SK-N-SH (cell line): ENCODE measurements around the gene DICER1. TPM values are rescaled to one million over a fixed set of nuclear protein-coding genes. Genes with fewer than 3 reads are reported as not detected.

Source experiments
- CTCF ChIA-PET: fragments of 300-600, 350-600 bp; formaldehyde crosslinking; extraction: SDS; loops from one replicate; lab custom pipeline; 2021; lab: Yijun Ruan, JAX
- POLR2A ChIA-PET: fragments of 350-600 bp; sonication (Branson Sonifier 250); formaldehyde crosslinking; extraction: SDS; loops from one replicate; lab custom pipeline; 2020; ENCODE audit warnings: antibody characterized with exemption, inconsistent platforms; lab: Yijun Ruan, JAX
- DNase-seq: peaks from one replicate; pipeline ENCODE4 v3.0.0; 2012
- H2AFZ ChIP-seq: fragments of 200-600 bp; sonication (generic); 2 replicates; pipeline ENCODE4 v1.8.1; 2016; ENCODE audit warnings: antibody characterized with exemption, mild to moderate bottlenecking, low read depth
- H3F3A ChIP-seq: fragments of 200-600 bp; sonication (generic); replicated peaks from 2 replicates; pipeline ENCODE3; 2016; ENCODE audit warnings: antibody characterized with exemption, mild to moderate bottlenecking; ENCODE audit not compliant: insufficient read depth
- H3K27ac ChIP-seq, 2 experiments: fragments of 200-500 bp in 1 of 2; fragments of 200-600 bp in 1 of 2; sonication (Bioruptor generic) in 1 of 2; sonication (generic), shearing (Covaris generic) in 1 of 2; 2 replicates each; pipeline versions ENCODE4 v1.5.1 to v1.6.1; 2014 to 2016; ENCODE audit warnings: low read depth in 2 of 2, inconsistent platforms in 1 of 2, low read length in 1 of 2, mild to moderate bottlenecking in 1 of 2, mixed read lengths in 1 of 2
- H3K27me3 ChIP-seq: fragments of 200-600 bp; sonication (generic), shearing (Covaris generic); 2 replicates; pipeline ENCODE4 v1.6.1; 2016; ENCODE audit warnings: mixed run types; ENCODE audit not compliant: insufficient read depth
- H3K36me3 ChIP-seq, 2 experiments: fragments of 200-500 bp in 1 of 2; fragments of 200-600 bp in 1 of 2; sonication (Bioruptor generic) in 1 of 2; sonication (generic) in 1 of 2; replicated peaks in 1 of 2; 2 replicates each; pipeline versions ENCODE3 to v1.5.1; 2014 to 2016; ENCODE audit warnings: low read length in 1 of 2, mild to moderate bottlenecking in 1 of 2; ENCODE audit not compliant: insufficient read depth in 2 of 2, control insufficient read depth in 1 of 2
- H3K4me1 ChIP-seq, 2 experiments: fragments of 200-500 bp in 1 of 2; fragments of 200-600 bp in 1 of 2; sonication (Bioruptor generic) in 1 of 2; sonication (generic), shearing (Covaris generic) in 1 of 2; 2 replicates each; pipeline versions ENCODE4 v1.5.1 to v1.6.1; 2014 to 2016; ENCODE audit warnings: low read depth in 1 of 2, low read length in 1 of 2, mixed run types in 1 of 2; ENCODE audit not compliant: insufficient read depth in 2 of 2, control insufficient read depth in 1 of 2
- H3K4me2 ChIP-seq: fragments of 200-600 bp; sonication (generic), shearing (Covaris generic); 2 replicates; pipeline ENCODE4 v1.6.1; 2017; ENCODE audit warnings: mixed run types
- H3K4me3 ChIP-seq, 2 experiments: fragments of 200-500 bp in 1 of 2; fragments of 200-600 bp in 1 of 2; sonication (Bioruptor generic) in 1 of 2; sonication (generic), shearing (Covaris generic) in 1 of 2; 2 replicates each; pipeline versions ENCODE4 v1.5.1 to v1.8.1; 2014 to 2016; ENCODE audit warnings: low read depth in 2 of 2, inconsistent platforms in 1 of 2, low read length in 1 of 2, mild to moderate bottlenecking in 1 of 2, mixed read lengths in 1 of 2, moderate library complexity in 1 of 2
- H3K79me2 ChIP-seq: fragments of 200-600 bp; sonication (generic); 2 replicates; pipeline ENCODE4 v1.8.1; 2017; ENCODE audit warnings: mild to moderate bottlenecking; ENCODE audit not compliant: insufficient read depth
- H3K9ac ChIP-seq: fragments of 200-600 bp; sonication (generic); 2 replicates; pipeline ENCODE4 v1.6.1; 2017; ENCODE audit warnings: mixed run types
- H3K9me2 ChIP-seq: fragments of 200-600 bp; sonication (generic); 2 replicates; pipeline ENCODE4 v1.6.1; 2017; ENCODE audit warnings: mixed run types
- H3K9me3 ChIP-seq: fragments of 200-600 bp; sonication (generic); 2 replicates; pipeline ENCODE4 v1.6.1; 2017; ENCODE audit warnings: mixed run types, mild to moderate bottlenecking, moderate library complexity
- H4K20me1 ChIP-seq: fragments of 200-600 bp; sonication (generic); 2 replicates; pipeline ENCODE4 v1.6.1; 2017; ENCODE audit warnings: mild to moderate bottlenecking, mixed run types; ENCODE audit not compliant: insufficient read depth
- CTCF ChIP-seq: fragments of 200-600 bp; sonication (generic); IDR thresholded peaks from 2 replicates; pipeline ENCODE4 v1.6.1; 2017; ENCODE audit warnings: antibody characterized with exemption, mild to moderate bottlenecking, moderate library complexity
- EP300 ChIP-seq, 2 experiments: IDR thresholded peaks; 2 replicates each; pipeline versions ENCODE4 v1.4.0 to v1.6.1; 2012; ENCODE audit warnings: borderline replicate concordance in 1 of 2, low read depth in 1 of 2, low read length in 1 of 2
- EZH2phosphoT487 ChIP-seq: fragments of 200-600 bp; sonication (generic); IDR thresholded peaks from 2 replicates; pipeline ENCODE4 v1.6.1; 2017; ENCODE audit warnings: low read depth, mixed run types, mild to moderate bottlenecking, antibody characterized with exemption, moderate library complexity, borderline replicate concordance
- FOXJ3 ChIP-seq: sonication (generic); formaldehyde crosslinking; IDR thresholded peaks from 2 replicates; pipeline ENCODE4 v1.5.1; 2020; ENCODE audit warnings: mild to moderate bottlenecking, missing genetic modification reagents
- FOXM1 ChIP-seq: IDR thresholded peaks from 2 replicates; pipeline ENCODE4 v1.4.0; 2012; ENCODE audit warnings: low read depth, mild to moderate bottlenecking
- IRF3 ChIP-seq: fragments of 150-350 bp; IDR thresholded peaks from 2 replicates; pipeline ENCODE4 v1.6.1; 2016; ENCODE audit warnings: mild to moderate bottlenecking, low read depth, low read length
- MXI1 ChIP-seq: IDR thresholded peaks from 2 replicates; pipeline ENCODE4 v1.6.1; 2012; ENCODE audit warnings: mild to moderate bottlenecking, low read depth, low read length, improper control_type of control experiment
- NFIC ChIP-seq: IDR thresholded peaks from 2 replicates; pipeline ENCODE4 v1.4.0; 2012; ENCODE audit warnings: borderline replicate concordance
- NRF1 ChIP-seq: IDR thresholded peaks from 2 replicates; pipeline ENCODE4 v1.6.1; 2012; ENCODE audit warnings: low read depth, mild to moderate bottlenecking, low read length
- RAD21 ChIP-seq: IDR thresholded peaks from 2 replicates; pipeline ENCODE4 v1.6.1; 2012; ENCODE audit warnings: mild to moderate bottlenecking, low read length
- RCOR1 ChIP-seq: fragments of 150-350 bp; IDR thresholded peaks from 2 replicates; pipeline ENCODE4 v1.6.1; 2017; ENCODE audit warnings: antibody characterized with exemption, low read length
- RXRA ChIP-seq: IDR thresholded peaks from 2 replicates; pipeline ENCODE4 v1.4.0; 2012; ENCODE audit warnings: low read depth, mild to moderate bottlenecking, borderline replicate concordance
- SIN3A ChIP-seq: IDR thresholded peaks from 2 replicates; pipeline ENCODE4 v1.6.1; 2012; ENCODE audit warnings: low read depth, mild to moderate bottlenecking, low read length, moderate library complexity, borderline replicate concordance
- TCF12 ChIP-seq: IDR thresholded peaks from 2 replicates; pipeline ENCODE4 v1.4.0; 2012
- TEAD4 ChIP-seq: IDR thresholded peaks from 2 replicates; pipeline ENCODE4 v1.4.0; 2012; ENCODE audit warnings: mild to moderate bottlenecking, borderline replicate concordance; ENCODE audit not compliant: insufficient read depth
- USF2 ChIP-seq: fragments of 150-350 bp; IDR thresholded peaks from 2 replicates; pipeline ENCODE4 v1.6.1; 2017; ENCODE audit warnings: antibody characterized with exemption, low read length, low read depth, borderline replicate concordance
- WGBS: methylation state at CpG from one replicate; pipeline ENCODE4 v1.1.6; 2017; ENCODE audit warnings: low lambda C conversion rate; 5-methylcytosine and 5-hydroxymethylcytosine counted together
- polyA plus RNA-seq, 3 experiments: library from polyadenylated mRNA; depleted of rRNA; stranded (reverse); fragments of >200 nt; gene quantifications; 2 replicates each; pipeline ENCODE4 v1.2.3, GENCODE V29; 2012

DICER1 gene
- polyA plus RNA-seq, 1 of the 3 experiments (the other 2 are of a cell fraction) = 4.7 TPM

- Histone ChIP-seq H3K4me3 (peak overlapping the region; percentile 78 to 87), H2AFZ (no peak overlapping the region; the same call in 1 of the 2 replicates), H3K4me1 (peaks cover 7 to 14% of the 10 kb centered on the region in 2 experiments; a peak in 3 of 4 replicates), H3K4me2 (peak overlapping the region; percentile 98; the same call in 1 of the 2 replicates), H3K27me3 (no peaks in the 10 kb centered on the region), H3K9me3 (no peaks in the 10 kb centered on the region), H3K36me3 (peaks cover 2 to 5% of the 10 kb centered on the region in 2 experiments), H3F3A (no peaks in the 10 kb centered on the region), H3K9me2 (no peaks in the 10 kb centered on the region), H4K20me1 (peaks cover 31% of the 10 kb centered on the region), H3K27ac (peak overlapping the region; percentile 74 to 81), H3K79me2 (peaks cover 55% of the 10 kb centered on the region), H3K9ac (peak overlapping the region; percentile 88)
- DNase-seq = no peak
- TF ChIP-seq RXRA (no peak), EP300 (IDR thresholded peaks at IDR 0.05; ENCODE audit: borderline replicate concordance in 1 of 2, low read depth in 1 of 2, low read length in 1 of 2) (no peak), RAD21 (no peak), SIN3A (no peak), USF2 (no peak), MXI1 (no peak; the same call in 1 of the 2 replicates), IRF3 (no peak), FOXM1 (no peak), NRF1 (no peak), NFIC (no peak), EZH2phosphoT487 (no peak), FOXJ3 (no peak), CTCF (no peak), TEAD4 (no peak), RCOR1 (no peak), TCF12 (no peak)
- 0% methylated on average over 1 of the region's 50 CpGs for whole genome bisulfite sequencing
- ChIA-PET POLR2A (no interaction called here), CTCF (interaction anchor here (1.3 kb wide), 1 partner anchor 467 kb away, joined by 4 read pairs; no protein-coding TSS in a partner anchor)
Observed at GRCh38 chr14:95157048-95157326, 342 bp downstream of the DICER1 start.
